GM06990 (cell line): ENCODE results near the gene AFF3.

Experiments
- DNase-seq: peaks from one replicate; pipeline ENCODE4 v3.0.0-alpha.2; 2011; ENCODE audit not compliant: insufficient read length; ENCODE audit errors: extremely low read depth
- H3K27me3 ChIP-seq: replicated peaks from 2 replicates; pipeline ENCODE4 v1.6.0; 2011; ENCODE audit warnings: low read length; ENCODE audit not compliant: control insufficient read depth, insufficient read depth
- H3K36me3 ChIP-seq: 2 replicates; pipeline ENCODE4 v1.5.1; 2011; ENCODE audit warnings: low read length; ENCODE audit not compliant: control insufficient read depth, insufficient read depth
- H3K4me3 ChIP-seq: replicated peaks from 2 replicates; pipeline ENCODE4 v1.5.1; 2011; ENCODE audit warnings: low read depth, mild to moderate bottlenecking, control low read depth, low read length
- TF ChIP-seq, protein P1 (sequence below): IDR thresholded peaks from 2 replicates; pipeline ENCODE4 v1.5.1; 2011; ENCODE audit warnings: low read length, control low read depth, mild to moderate bottlenecking, inconsistent platforms; ENCODE audit not compliant: insufficient read depth, poor library complexity, severe bottlenecking

The AFF3 gene

DNA sequence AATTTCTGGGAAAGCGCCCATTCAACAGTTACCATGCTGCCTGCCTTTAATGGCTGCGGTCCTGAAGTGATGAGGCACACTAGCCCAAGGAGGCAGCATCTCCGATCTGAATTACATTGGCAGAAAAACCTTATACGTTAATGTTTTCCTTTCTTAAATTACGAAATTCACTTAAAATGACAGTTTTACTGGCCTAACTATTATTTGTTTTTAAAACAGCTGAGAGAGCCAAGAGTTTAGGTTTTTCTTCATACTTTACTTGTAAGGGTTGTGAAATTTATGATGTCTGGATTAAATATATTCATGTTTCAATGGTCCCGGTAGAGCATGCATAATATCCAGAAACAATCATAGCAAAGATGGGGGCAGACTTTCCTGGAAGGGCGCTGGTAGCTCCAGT lies 537.4 kb downstream of the AFF3 start:
- H3K36me3 ChIP-seq: no peaks in the 10 kb centered on the region
- H3K4me3 ChIP-seq: no peak overlapping the region
- TF ChIP-seq, protein P1, sequence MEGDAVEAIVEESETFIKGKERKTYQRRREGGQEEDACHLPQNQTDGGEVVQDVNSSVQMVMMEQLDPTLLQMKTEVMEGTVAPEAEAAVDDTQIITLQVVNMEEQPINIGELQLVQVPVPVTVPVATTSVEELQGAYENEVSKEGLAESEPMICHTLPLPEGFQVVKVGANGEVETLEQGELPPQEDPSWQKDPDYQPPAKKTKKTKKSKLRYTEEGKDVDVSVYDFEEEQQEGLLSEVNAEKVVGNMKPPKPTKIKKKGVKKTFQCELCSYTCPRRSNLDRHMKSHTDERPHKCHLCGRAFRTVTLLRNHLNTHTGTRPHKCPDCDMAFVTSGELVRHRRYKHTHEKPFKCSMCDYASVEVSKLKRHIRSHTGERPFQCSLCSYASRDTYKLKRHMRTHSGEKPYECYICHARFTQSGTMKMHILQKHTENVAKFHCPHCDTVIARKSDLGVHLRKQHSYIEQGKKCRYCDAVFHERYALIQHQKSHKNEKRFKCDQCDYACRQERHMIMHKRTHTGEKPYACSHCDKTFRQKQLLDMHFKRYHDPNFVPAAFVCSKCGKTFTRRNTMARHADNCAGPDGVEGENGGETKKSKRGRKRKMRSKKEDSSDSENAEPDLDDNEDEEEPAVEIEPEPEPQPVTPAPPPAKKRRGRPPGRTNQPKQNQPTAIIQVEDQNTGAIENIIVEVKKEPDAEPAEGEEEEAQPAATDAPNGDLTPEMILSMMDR: no peak
- DNase-seq: no peak
- no peaks in the 10 kb centered on the region; the same call in 1 of the 2 replicates for H3K27me3 ChIP-seq

GRCh38 chr2:99602476-99602875 lies 539.9 kb downstream of the AFF3 start:
- Histone ChIP-seq H3K36me3 (no peaks in the 10 kb centered on the region), H3K4me3 (no peak overlapping the region), H3K27me3 (no peaks in the 10 kb centered on the region; the same call in 1 of the 2 replicates)
- TF ChIP-seq, protein P1: no peak
- no peak for DNase-seq

GRCh38 chr2:99600981-99601651 lies 541.3 kb downstream of the AFF3 start:
- Histone ChIP-seq H3K27me3 (no peaks in the 10 kb centered on the region; the same call in 1 of the 2 replicates), H3K4me3 (no peak overlapping the region), H3K36me3 (no peaks in the 10 kb centered on the region)
- DNase-seq: no peak
- TF ChIP-seq, protein P1: no peak

- TF ChIP-seq, protein P1: no peak
- Histone ChIP-seq H3K4me3 (no peak overlapping the region), H3K36me3 (no peaks in the 10 kb centered on the region), H3K27me3 (no peaks in the 10 kb centered on the region; the same call in 1 of the 2 replicates)
- DNase-seq: no peak
Observed at GRCh38 chr2:99598441-99598840, 543.9 kb downstream of the AFF3 start.

GRCh38 chr2:99597616-99598015 lies 544.8 kb downstream of the AFF3 start:
- TF ChIP-seq, protein P1: no peak
- no peaks in the 10 kb centered on the region for H3K36me3 ChIP-seq
- no peak for DNase-seq
- H3K27me3 ChIP-seq: no peaks in the 10 kb centered on the region; the same call in 1 of the 2 replicates
- no peak overlapping the region for H3K4me3 ChIP-seq
